Kidney (tissue), 14 donors: ENCODE measurements around the gene GRB14. TPM values are rescaled to one million over a fixed set of nuclear protein-coding genes. Genes with fewer than 3 reads are reported as not detected.

Source experiments
- DNase-seq, 5 donors: peaks; one replicate each; pipeline ENCODE4 v3.0.0-alpha.2; 2013 to 2020
- FAIRE-seq: peaks from 2 replicates; lab custom pipeline; 2012; peaks lifted over from hg19 to GRCh38; lab: Jason Lieb, UNC
- H3K27ac ChIP-seq, 2 donors: one replicate each; pipeline ENCODE4 v1.7.0; 2013; ENCODE audit warnings: low read depth in 2 of 2, low read length in 2 of 2, inconsistent platforms in 1 of 2
- H3K27me3 ChIP-seq: one replicate; pipeline ENCODE4 v1.7.1; 2013; ENCODE audit warnings: low read length, inconsistent platforms; ENCODE audit not compliant: control insufficient read depth, insufficient read depth
- H3K36me3 ChIP-seq, 3 donors: one replicate each; pipeline versions ENCODE4 v1.7.0 to v1.7.1; 2013; ENCODE audit warnings: low read length in 3 of 3, control low read depth in 1 of 3, inconsistent platforms in 1 of 3; ENCODE audit not compliant: insufficient read depth in 3 of 3, control insufficient read depth in 2 of 3
- H3K4me1 ChIP-seq, 3 donors: one replicate each; pipeline versions ENCODE4 v1.7.0 to v1.7.1; 2013; ENCODE audit warnings: low read length in 3 of 3, inconsistent platforms in 1 of 3, low read depth in 1 of 3; ENCODE audit not compliant: control insufficient read depth in 2 of 3, insufficient read depth in 2 of 3
- H3K4me3 ChIP-seq, 3 donors: one replicate each; pipeline versions ENCODE4 v1.7.0 to v1.8.1; 2013; ENCODE audit warnings: low read length in 3 of 3, control low read depth in 1 of 3, inconsistent platforms in 1 of 3
- H3K9ac ChIP-seq, 3 donors: one replicate each; pipeline versions ENCODE4 v1.7.0 to v1.7.1; 2013; ENCODE audit warnings: low read length in 3 of 3, control low read depth in 1 of 3, inconsistent platforms in 1 of 3
- H3K9me3 ChIP-seq, 3 donors: one replicate each; pipeline versions ENCODE4 v1.7.0 to v1.7.1; 2013; ENCODE audit warnings: low read length in 3 of 3, control low read depth in 1 of 3, inconsistent platforms in 1 of 3; ENCODE audit not compliant: control insufficient read depth in 2 of 3, insufficient read depth in 1 of 3
- intact Hi-C: fragments of 100-400 bp; cut with DNase I; formaldehyde crosslinking; loops from one replicate; pipeline ENCODE4 v1.11.1; 2022
- polyA plus RNA-seq: library from polyadenylated mRNA; stranded (reverse); fragments of 350-450 nt; fragmentation: Illumina TruSeq; extraction: RNeasy Lipid Tissue Mini Kit (QIAGEN cat#74804); gene quantifications from one replicate; pipeline ENCODE4 v1.2.3, GENCODE V29; 2014; ENCODE audit warnings: low read depth, low replicate concordance; ENCODE audit not compliant: insufficient read depth
- total RNA-seq: library from RNA; stranded (reverse); fragmentation: NEBNext Ultra II Directional; extraction: Animal tissue kit (Norgen Biotek cat#: 25700); gene quantifications from one replicate; pipeline ENCODE4 v1.2.1, GENCODE V29; 2021
- TF ChIP-seq, protein P1 (sequence below): IDR thresholded peaks from 3 replicates; pipeline ENCODE4 v1.5.1; 2012; ENCODE audit warnings: mild to moderate bottlenecking, moderate library complexity, borderline replicate concordance; ENCODE audit not compliant: insufficient read depth; ENCODE audit errors: extremely low read depth
- donor health status: control.
- donor health status: control.
- donor health status: control.
- donor health status: control.
- donor health status: control.
- donor health status: DM: yes; HTN: yes; CAD: no.
- donor health status: Normal renal cell carcinoma (clear cell type).

The GRB14 gene
- total and polyA plus RNA-seq, 2 donors from 2014 or later = 41.7 to 71.3 TPM

DNA sequence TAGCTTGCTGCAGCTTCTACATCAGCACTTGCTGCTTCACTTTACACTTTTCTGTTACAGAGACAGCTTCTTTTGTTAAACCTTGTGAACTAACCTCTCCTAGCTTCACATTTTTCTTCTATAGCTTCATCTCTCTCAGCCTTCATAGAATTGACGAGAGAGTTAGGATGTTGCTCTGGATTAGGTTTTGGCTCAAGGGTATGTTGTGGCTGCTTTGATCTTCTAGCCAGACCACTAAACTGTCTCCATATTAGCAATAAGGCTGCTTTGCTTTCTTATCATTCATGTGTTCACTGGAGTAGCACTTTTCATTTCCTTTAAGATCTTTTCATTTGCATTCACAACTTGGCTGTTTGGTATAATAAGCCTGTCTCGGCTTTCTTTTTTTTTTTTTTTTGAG, 46.3 kb upstream of the GRB14 start:
- H3K9me3 ChIP-seq = no peaks in the 10 kb centered on the region
- no peak for DNase-seq
- TF ChIP-seq, protein P1, sequence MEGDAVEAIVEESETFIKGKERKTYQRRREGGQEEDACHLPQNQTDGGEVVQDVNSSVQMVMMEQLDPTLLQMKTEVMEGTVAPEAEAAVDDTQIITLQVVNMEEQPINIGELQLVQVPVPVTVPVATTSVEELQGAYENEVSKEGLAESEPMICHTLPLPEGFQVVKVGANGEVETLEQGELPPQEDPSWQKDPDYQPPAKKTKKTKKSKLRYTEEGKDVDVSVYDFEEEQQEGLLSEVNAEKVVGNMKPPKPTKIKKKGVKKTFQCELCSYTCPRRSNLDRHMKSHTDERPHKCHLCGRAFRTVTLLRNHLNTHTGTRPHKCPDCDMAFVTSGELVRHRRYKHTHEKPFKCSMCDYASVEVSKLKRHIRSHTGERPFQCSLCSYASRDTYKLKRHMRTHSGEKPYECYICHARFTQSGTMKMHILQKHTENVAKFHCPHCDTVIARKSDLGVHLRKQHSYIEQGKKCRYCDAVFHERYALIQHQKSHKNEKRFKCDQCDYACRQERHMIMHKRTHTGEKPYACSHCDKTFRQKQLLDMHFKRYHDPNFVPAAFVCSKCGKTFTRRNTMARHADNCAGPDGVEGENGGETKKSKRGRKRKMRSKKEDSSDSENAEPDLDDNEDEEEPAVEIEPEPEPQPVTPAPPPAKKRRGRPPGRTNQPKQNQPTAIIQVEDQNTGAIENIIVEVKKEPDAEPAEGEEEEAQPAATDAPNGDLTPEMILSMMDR = no peak
- no peak overlapping the region for H3K4me3 ChIP-seq
- H3K27me3 ChIP-seq = no peaks in the 10 kb centered on the region
- no peak overlapping the region for H3K9ac ChIP-seq
- H3K36me3 ChIP-seq = no peaks in the 10 kb centered on the region
- intact Hi-C loops = no loop called here
- no peaks in the 10 kb centered on the region for H3K4me1 ChIP-seq
- no peak overlapping the region for H3K27ac ChIP-seq
- no peak for FAIRE-seq

GRCh38 chr2:164664070-164664469, 42.8 kb upstream of the GRB14 start:
- no peaks in the 10 kb centered on the region for H3K4me1 ChIP-seq
- H3K27me3 ChIP-seq = no peaks in the 10 kb centered on the region
- DNase-seq (no peak), FAIRE-seq (no peak)
- intact Hi-C loops = no loop called here
- no peaks in the 10 kb centered on the region for H3K9me3 ChIP-seq
- H3K9ac ChIP-seq = no peak overlapping the region
- H3K27ac ChIP-seq = no peak overlapping the region
- no peaks in the 10 kb centered on the region for H3K36me3 ChIP-seq
- TF ChIP-seq, protein P1 = no peak
- H3K4me3 ChIP-seq = no peak overlapping the region

GRCh38 chr2:164662868-164663631, 41.8 kb upstream of the GRB14 start:
- no peaks in the 10 kb centered on the region for H3K27me3 ChIP-seq
- TF ChIP-seq, protein P1 = no peak
- H3K4me3 ChIP-seq = no peak overlapping the region
- intact Hi-C loops = no loop called here
- FAIRE-seq (no peak), DNase-seq (no peak)
- H3K9ac ChIP-seq = no peak overlapping the region
- H3K27ac ChIP-seq = no peak overlapping the region
- H3K4me1 ChIP-seq = no peaks in the 10 kb centered on the region
- no peaks in the 10 kb centered on the region for H3K9me3 ChIP-seq
- no peaks in the 10 kb centered on the region for H3K36me3 ChIP-seq
